ENCODE results near the gene UCK2. TPM values are rescaled to one million over a fixed set of nuclear protein-coding genes. Genes with fewer than 3 reads are reported as not detected.
A peak's percentile ranks its signal among the peaks of the same experiment; 100 is the strongest.

Gene UCK2
- total RNA-seq, 1 donor from 2014 or later = 40.9 TPM

DNA sequence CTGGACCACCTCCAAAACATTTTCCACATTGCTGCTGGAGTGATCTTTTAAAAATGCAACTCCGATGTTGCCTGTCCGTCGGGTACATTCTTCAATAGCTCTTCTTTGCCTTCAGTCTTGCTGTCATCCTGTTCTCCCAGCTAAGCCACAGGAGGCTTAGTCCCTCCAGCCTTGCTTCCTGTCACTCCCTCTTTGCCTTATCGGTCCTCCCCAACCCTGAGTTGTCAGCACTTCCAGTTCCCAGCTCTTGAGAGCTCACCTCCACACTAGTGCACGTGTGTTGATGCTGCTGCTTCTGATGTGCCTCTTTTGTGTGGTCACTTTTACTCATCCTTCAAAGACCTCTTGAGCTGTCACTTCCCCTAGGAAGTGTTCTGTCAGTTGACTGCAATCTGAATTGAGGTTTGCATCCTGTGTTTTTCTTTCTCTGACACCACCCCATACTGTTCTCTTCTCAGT lies 15.3 kb downstream of the UCK2 start:
- no peaks in the 10 kb centered on the region for H3K36me3 Mint-ChIP-seq
- H3K4me1 Mint-ChIP-seq = peaks cover 18% of the 10 kb centered on the region
- DNase-seq (ENCODE audit: low spot score in 2 of 2, unreplicated experiment in 2 of 2) = no peak
- H3K27ac Mint-ChIP-seq = peak overlapping the region; percentile 8
- TF ChIP-seq, protein P1, sequence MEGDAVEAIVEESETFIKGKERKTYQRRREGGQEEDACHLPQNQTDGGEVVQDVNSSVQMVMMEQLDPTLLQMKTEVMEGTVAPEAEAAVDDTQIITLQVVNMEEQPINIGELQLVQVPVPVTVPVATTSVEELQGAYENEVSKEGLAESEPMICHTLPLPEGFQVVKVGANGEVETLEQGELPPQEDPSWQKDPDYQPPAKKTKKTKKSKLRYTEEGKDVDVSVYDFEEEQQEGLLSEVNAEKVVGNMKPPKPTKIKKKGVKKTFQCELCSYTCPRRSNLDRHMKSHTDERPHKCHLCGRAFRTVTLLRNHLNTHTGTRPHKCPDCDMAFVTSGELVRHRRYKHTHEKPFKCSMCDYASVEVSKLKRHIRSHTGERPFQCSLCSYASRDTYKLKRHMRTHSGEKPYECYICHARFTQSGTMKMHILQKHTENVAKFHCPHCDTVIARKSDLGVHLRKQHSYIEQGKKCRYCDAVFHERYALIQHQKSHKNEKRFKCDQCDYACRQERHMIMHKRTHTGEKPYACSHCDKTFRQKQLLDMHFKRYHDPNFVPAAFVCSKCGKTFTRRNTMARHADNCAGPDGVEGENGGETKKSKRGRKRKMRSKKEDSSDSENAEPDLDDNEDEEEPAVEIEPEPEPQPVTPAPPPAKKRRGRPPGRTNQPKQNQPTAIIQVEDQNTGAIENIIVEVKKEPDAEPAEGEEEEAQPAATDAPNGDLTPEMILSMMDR (IDR thresholded peaks at IDR 0.05; ENCODE audit: unreplicated experiment) = no peak
- no peak overlapping the region for H3K4me3 Mint-ChIP-seq
- no peaks in the 10 kb centered on the region for H3K9me3 Mint-ChIP-seq
- no peaks in the 10 kb centered on the region for H3K27me3 Mint-ChIP-seq (ENCODE audit: low read depth)

DNA sequence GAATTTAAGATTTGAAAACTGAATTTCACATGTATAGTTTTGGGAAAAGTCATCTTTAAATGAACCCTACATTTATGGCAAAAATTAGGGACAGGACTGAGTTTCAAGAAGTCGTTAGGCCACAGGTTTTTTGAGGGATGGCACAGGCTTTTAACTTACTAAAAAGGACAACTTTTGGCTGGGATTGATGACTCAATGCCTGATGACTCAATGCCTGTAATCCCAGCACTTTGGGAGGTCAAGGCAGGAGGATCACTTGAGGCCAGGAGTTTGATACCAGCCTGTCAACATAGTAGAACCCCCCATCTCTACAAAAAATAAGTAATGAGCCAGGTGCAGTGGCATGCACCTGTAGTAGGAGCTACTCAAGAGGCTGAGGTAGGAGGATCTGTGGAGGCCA lies 15.9 kb downstream of the UCK2 start:
- H3K4me1 Mint-ChIP-seq = peaks cover 18% of the 10 kb centered on the region
- H3K36me3 Mint-ChIP-seq = peaks cover 3% of the 10 kb centered on the region
- peaks cover 3% of the 10 kb centered on the region for H3K9me3 Mint-ChIP-seq
- TF ChIP-seq, protein P1 (IDR thresholded peaks at IDR 0.05; ENCODE audit: unreplicated experiment) = no peak
- no peak for DNase-seq (ENCODE audit: low spot score in 2 of 2, unreplicated experiment in 2 of 2)
- no peak overlapping the region for H3K4me3 Mint-ChIP-seq
- no peaks in the 10 kb centered on the region for H3K27me3 Mint-ChIP-seq (ENCODE audit: low read depth)
- no peak overlapping the region for H3K27ac Mint-ChIP-seq

DNA sequence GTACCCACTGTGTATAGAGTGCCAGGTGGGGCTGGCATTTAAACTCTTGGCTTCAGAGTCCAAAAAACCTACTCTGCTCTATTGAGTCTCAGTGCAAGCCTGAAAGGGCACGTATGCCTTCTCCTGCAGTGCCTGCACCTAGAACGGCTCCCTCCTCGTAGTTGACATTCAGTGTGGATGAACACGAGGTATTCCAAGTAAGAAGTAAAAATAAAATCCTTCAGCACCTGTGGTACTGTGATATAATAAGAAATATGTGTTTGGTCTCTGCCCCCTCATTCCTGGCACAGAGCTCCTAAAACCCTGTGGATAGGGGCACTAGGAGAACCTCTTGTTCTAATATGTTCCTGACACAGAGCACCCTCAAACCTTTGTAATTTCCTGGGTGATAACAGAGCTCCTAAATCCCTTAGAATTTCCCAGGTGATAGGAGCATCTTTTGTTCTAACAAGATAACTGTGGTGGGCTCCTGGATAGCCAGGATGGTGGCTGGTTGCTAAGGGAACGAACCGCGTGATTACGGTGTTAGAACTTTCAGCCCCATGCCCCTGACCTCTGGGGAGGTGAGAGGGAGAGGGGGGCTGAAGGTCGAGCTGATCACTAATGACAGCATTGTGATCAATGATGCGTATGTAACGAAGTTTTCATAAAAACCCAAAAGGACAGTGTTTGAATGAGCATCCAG lies 16.8 kb downstream of the UCK2 start:
- Mint-ChIP-seq H3K36me3 (peaks cover 10% of the 10 kb centered on the region), H3K27ac (no peak overlapping the region), H3K9me3 (peaks cover 7% of the 10 kb centered on the region), H3K4me3 (no peak overlapping the region), H3K4me1 (peaks cover 18% of the 10 kb centered on the region), H3K27me3 (ENCODE audit: low read depth) (no peaks in the 10 kb centered on the region)
- DNase-seq (ENCODE audit: low spot score in 2 of 2, unreplicated experiment in 2 of 2) = no peak
- TF ChIP-seq, protein P1 (IDR thresholded peaks at IDR 0.05; ENCODE audit: unreplicated experiment) = no peak

DNA sequence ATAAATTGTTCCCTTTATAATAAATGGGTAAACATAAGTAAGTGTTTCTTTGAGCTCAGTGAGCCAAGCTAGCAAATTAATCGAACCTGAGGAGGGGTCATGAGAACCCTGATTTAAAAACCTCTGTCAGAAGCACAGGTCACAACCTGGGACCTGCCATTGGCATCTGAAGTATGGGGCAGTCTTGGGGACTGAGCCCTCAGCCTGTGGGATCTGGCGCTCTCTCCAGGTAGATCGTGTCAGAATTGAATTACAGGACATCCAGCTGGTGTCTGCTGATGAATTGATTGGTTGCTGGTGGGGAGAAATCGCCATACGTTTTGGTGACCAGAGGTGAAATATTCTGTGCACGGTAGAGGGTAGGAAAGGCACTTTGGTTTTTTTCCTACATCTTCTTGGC lies 17.5 kb downstream of the UCK2 start:
- no peak for DNase-seq (ENCODE audit: low spot score in 2 of 2, unreplicated experiment in 2 of 2)
- Mint-ChIP-seq H3K27ac (no peak overlapping the region), H3K27me3 (ENCODE audit: low read depth) (no peaks in the 10 kb centered on the region), H3K4me3 (no peak overlapping the region), H3K4me1 (peaks cover 18% of the 10 kb centered on the region), H3K36me3 (peaks cover 11% of the 10 kb centered on the region), H3K9me3 (peaks cover 7% of the 10 kb centered on the region)
- TF ChIP-seq, protein P1 (IDR thresholded peaks at IDR 0.05; ENCODE audit: unreplicated experiment) = no peak

DNA sequence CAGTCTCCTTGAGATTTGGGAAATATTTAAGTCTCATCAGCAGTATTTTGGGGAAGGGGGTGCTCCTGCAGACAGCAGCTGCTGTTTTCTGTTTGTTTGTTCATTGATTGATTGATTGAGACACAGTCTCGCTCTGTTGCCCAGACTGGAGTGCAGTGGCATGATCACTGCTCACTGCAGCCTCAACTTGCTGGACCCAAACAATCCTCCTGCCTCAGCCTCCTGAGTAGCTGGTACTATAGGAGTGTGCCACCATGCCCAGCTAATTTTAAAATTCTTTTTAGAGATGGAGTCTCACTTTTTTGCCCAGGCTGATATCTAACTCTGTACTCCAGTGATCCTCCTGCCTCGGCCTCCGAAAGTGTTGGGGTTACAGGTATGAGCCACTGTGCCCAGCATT lies 18.2 kb downstream of the UCK2 start:
- TF ChIP-seq, protein P1 (IDR thresholded peaks at IDR 0.05; ENCODE audit: unreplicated experiment) = no peak
- H3K36me3 Mint-ChIP-seq = peaks cover 11% of the 10 kb centered on the region

More for the DNA sequence above, 18.2 kb downstream of the UCK2 start:
- Mint-ChIP-seq H3K27me3 (ENCODE audit: low read depth) (no peaks in the 10 kb centered on the region), H3K27ac (no peak overlapping the region), H3K4me1 (peaks cover 18% of the 10 kb centered on the region), H3K4me3 (no peak overlapping the region), H3K9me3 (peaks cover 7% of the 10 kb centered on the region)
- DNase-seq (ENCODE audit: low spot score in 2 of 2, unreplicated experiment in 2 of 2) = no peak
